ENCODE results near the gene CPT1B. TPM values are rescaled to one million over a fixed set of nuclear protein-coding genes. Genes with fewer than 3 reads are reported as not detected.

Gene CPT1B
- total RNA-seq, 4 donors from 2014 or later = 9.7 to 38.7 (median 14.9) TPM

DNA sequence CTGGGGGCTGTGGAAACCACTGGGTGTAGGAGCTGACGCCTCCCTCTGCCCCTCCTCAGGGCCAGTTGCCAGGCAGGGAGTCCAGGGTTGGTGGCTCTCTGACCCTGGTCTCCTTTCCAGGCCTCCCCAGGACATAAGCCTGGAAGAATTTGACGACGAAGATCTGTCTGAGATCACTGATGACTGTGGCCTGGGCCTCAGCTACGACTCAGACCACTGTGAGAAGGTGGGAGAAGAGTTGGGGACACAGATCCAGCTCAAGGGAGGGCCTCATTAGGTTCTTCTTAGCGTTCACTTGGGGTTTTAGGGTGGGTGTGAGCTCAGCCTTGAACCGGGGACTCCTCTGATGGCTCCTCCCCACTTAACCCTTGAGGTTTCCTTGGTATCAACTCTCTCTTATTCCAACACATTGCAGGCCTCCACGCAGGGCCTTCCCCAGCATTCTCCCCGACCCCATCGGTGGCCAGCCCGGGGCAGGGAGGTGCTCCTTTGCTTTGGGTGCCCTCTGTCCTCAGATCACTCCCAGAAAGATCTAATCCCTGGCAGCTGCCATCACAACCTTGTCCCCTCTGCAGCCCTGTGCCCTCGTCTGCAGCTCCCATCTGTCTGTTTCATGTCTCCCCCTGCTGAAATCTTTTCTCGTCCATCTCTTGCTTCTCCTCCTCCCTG, 23.6 kb upstream of the CPT1B start:
- intact Hi-C loops (cut with DNase I) = loop anchor here (10.0 kb wide), 1 partner anchor 347 kb away; the partner anchor contains the start of gene HDAC10

GRCh38 chr22:50600967-50601668, 22.9 kb upstream of the CPT1B start:
- H3K27ac ChIP-seq = no peak overlapping the region
- intact Hi-C loops (cut with DNase I) = loop anchor here (10.0 kb wide), 1 partner anchor 346 kb away; the partner anchor contains the start of gene HDAC10
- H3K4me1 ChIP-seq = peaks cover 0 to 10% of the 10 kb centered on the region in 2 donors
- WGBS, 2 donors = 20 to 38% methylated on average over 1 to 6 of the region's 52 CpGs
- H3K9me3 ChIP-seq = no peaks in the 10 kb centered on the region
- DNase-seq = no peak
- H3K27me3 ChIP-seq = peaks cover 4% of the 10 kb centered on the region
- H3K36me3 ChIP-seq = no peaks in the 10 kb centered on the region
- peak overlapping the region in 1 of 3 donors; percentile 34 for H3K4me3 ChIP-seq (replicated peaks in 1 of 3)
- no peak for TF ChIP-seq POLR2A (IDR thresholded peaks at IDR 0.05)
- no peak for TF ChIP-seq CTCF (IDR thresholded peaks at IDR 0.05)

More for the DNA sequence above, 23.6 kb upstream of the CPT1B start:
- Histone ChIP-seq H3K27me3 (peaks cover 4% of the 10 kb centered on the region), H3K27ac (no peak overlapping the region), H3K4me3 (replicated peaks in 1 of 3) (no peak overlapping the region), H3K4me1 (peaks cover 0 to 10% of the 10 kb centered on the region in 2 donors), H3K36me3 (no peaks in the 10 kb centered on the region), H3K9me3 (no peaks in the 10 kb centered on the region)
- no peak for DNase-seq
- 70 to 77% methylated on average over 8 to 12 of the region's 12 CpGs for WGBS, 2 donors
- TF ChIP-seq CTCF (IDR thresholded peaks at IDR 0.05) = no peak
- no peak for TF ChIP-seq POLR2A (IDR thresholded peaks at IDR 0.05)

- Histone ChIP-seq H3K4me3 (replicated peaks in 1 of 3) (peak within 1 kb of the TSS in 1 of 3 donors; percentile 34), H3K36me3 (no peaks in the 10 kb centered on the region), H3K27ac (no peak within 1 kb of the TSS), H3K4me1 (peaks cover 0 to 10% of the 10 kb centered on the region in 2 donors), H3K9me3 (no peaks in the 10 kb centered on the region), H3K27me3 (peaks cover 4% of the 10 kb centered on the region)
- intact Hi-C loops (cut with DNase I) = loop anchor here (10.0 kb wide), 1 partner anchor 346 kb away; the partner anchor contains the start of gene HDAC10
- peak in 1 of 2 donors; percentile 19 for DNase-seq
- TF ChIP-seq POLR2A (IDR thresholded peaks at IDR 0.05) (no peak), CTCF (IDR thresholded peaks at IDR 0.05) (no peak)
- WGBS, 2 donors = 0% methylated on average over 3 of the region's 61 CpGs; no CpG with 5 or more reads in 1 of the 2 donors
Observed at GRCh38 chr22:50600538-50600937, 22.3 kb upstream of the CPT1B start, which contains the start of gene MAPK8IP2. Gene MAPK8IP2 (plus strand): TSS chr22:50600793. CDS start chr22:50600819, 26 bp downstream.

DNA sequence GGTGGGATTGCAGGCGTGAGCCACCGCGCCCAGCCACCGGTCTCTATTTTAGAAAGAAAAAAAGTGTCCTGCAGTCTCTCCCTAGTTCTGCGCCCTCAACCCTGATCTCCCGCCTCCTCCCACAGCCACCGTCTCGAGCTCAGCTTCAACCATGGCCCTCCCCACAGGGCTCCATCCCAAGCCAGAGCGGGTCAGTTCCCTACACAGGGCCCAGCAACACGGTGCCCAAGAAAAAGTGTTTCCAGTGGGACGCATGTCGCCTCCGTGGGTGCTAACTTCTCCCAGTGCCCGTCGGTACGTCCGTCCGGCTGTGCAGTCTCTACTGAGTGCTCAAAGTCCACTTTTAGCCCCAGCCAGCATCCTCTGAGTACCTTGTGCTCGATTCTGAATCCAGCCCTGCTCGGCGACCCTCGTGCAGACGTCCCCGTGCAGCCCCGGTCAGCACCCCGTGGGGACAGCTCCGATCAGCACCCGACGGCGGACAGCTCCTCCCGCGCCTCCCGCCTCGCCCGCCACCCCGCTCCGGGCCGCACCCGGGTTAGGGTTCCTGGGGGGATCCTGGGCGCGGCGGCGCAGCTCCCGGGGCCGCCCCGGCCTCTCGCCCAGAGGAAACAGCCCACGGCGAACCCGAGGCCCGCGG, 21.7 kb upstream of the CPT1B start:
- Histone ChIP-seq H3K27ac (no peak overlapping the region), H3K9me3 (no peaks in the 10 kb centered on the region), H3K4me3 (replicated peaks in 1 of 3) (peak overlapping the region in 1 of 3 donors; percentile 34), H3K27me3 (peaks cover 4% of the 10 kb centered on the region), H3K36me3 (no peaks in the 10 kb centered on the region), H3K4me1 (peaks cover 0 to 10% of the 10 kb centered on the region in 2 donors)
- peak; percentile 53 to 55 for DNase-seq
- 19 to 28% methylated on average over 25 to 38 of the region's 52 CpGs for WGBS, 2 donors
- intact Hi-C loops (cut with DNase I) = loop anchor here (10.0 kb wide), 1 partner anchor 345 kb away; the partner anchor contains the start of gene HDAC10
- TF ChIP-seq POLR2A (IDR thresholded peaks at IDR 0.05) (no peak), CTCF (IDR thresholded peaks at IDR 0.05) (no peak)

Data from thyroid gland (tissue), 4 donors.